AG04449 (cell line): ENCODE measurements around the gene SPTLC3.

Experiments
- CTCF ChIA-PET: fragments of 350-600 bp; formaldehyde crosslinking; extraction: SDS; loops from one replicate; lab custom pipeline; 2021; ENCODE audit warnings: antibody characterized with exemption; lab: Yijun Ruan, JAX
- POLR2A ChIA-PET: fragments of 400-600, 350-600 bp; formaldehyde crosslinking; extraction: SDS; loops from one replicate; lab custom pipeline; 2020; ENCODE audit warnings: antibody characterized with exemption, inconsistent platforms; lab: Yijun Ruan, JAX
- DNase-seq: peaks from one replicate; pipeline ENCODE4 v3.0.0-alpha.2; 2010; ENCODE audit warnings: low read depth, low spot score
- H3K4me3 ChIP-seq: 2 replicates; pipeline ENCODE4 v1.5.1; 2011; ENCODE audit warnings: low read depth, mild to moderate bottlenecking, control low read depth, low read length
- CTCF ChIP-seq: IDR thresholded peaks from one replicate; pipeline ENCODE4 v1.5.1; 2011; ENCODE audit warnings: mild to moderate bottlenecking, moderate library complexity, low read length, control low read depth, inconsistent platforms; ENCODE audit not compliant: insufficient read depth; ENCODE audit errors: missing control alignments

The SPTLC3 gene

GRCh38 chr20:13110796-13111195 lies 102.0 kb downstream of the SPTLC3 start:
- no peak for TF ChIP-seq CTCF
- no peak for DNase-seq
- ChIA-PET POLR2A (no interaction called here), CTCF (interaction anchor here (3.4 to 6.9 kb wide), 3 partner anchors 9 to 187 kb away, joined by 21 to 144 read pairs (median 54); no protein-coding TSS in a partner anchor)
- no peak overlapping the region for H3K4me3 ChIP-seq

GRCh38 chr20:13111249-13111911 lies 102.6 kb downstream of the SPTLC3 start:
- CTCF ChIA-PET = interaction anchor here (3.4 to 6.9 kb wide), 3 partner anchors 8 to 187 kb away, joined by 21 to 144 read pairs (median 54); no protein-coding TSS in a partner anchor
- H3K4me3 ChIP-seq = no peak overlapping the region
- no peak for TF ChIP-seq CTCF
- POLR2A ChIA-PET = no interaction called here
- DNase-seq = no peak

GRCh38 chr20:13113731-13114130 lies 105.0 kb downstream of the SPTLC3 start:
- ChIA-PET POLR2A (no interaction called here), CTCF (interaction anchor here (1.0 to 9.0 kb wide), 4 partner anchors 9 to 433 kb away, joined by 3 to 105 read pairs (median 18); no protein-coding TSS in a partner anchor)
- no peak for DNase-seq
- H3K4me3 ChIP-seq = no peak overlapping the region
- TF ChIP-seq CTCF = no peak

GRCh38 chr20:13117200-13117599 lies 108.4 kb downstream of the SPTLC3 start:
- CTCF ChIA-PET = interaction anchor here (1.0 to 9.0 kb wide), 12 partner anchors 9 to 937 kb away, joined by 3 to 105 read pairs (median 5); no protein-coding TSS in a partner anchor

GRCh38 chr20:13118676-13119075 lies 109.9 kb downstream of the SPTLC3 start:
- POLR2A ChIA-PET = no interaction called here
- no peak overlapping the region for H3K4me3 ChIP-seq
- CTCF ChIA-PET = interaction anchor here (0.7 to 9.0 kb wide), 38 partner anchors 9 to 670 kb away, joined by 3 to 105 read pairs (median 4); partner anchors contain the start of genes ESF1 and NDUFAF5
- no peak for TF ChIP-seq CTCF
- no peak for DNase-seq

More at GRCh38 chr20:13117200-13117599, 108.4 kb downstream of the SPTLC3 start:
- H3K4me3 ChIP-seq = no peak overlapping the region
- no peak for TF ChIP-seq CTCF
- DNase-seq = no peak
- POLR2A ChIA-PET = no interaction called here

GRCh38 chr20:13119583-13119982 lies 110.8 kb downstream of the SPTLC3 start:
- POLR2A ChIA-PET = no interaction called here
- H3K4me3 ChIP-seq = no peak overlapping the region
- TF ChIP-seq CTCF = peak; percentile 84
- DNase-seq = peak; percentile 5
- CTCF ChIA-PET = interaction anchor here (0.7 to 9.0 kb wide), 37 partner anchors 10 to 669 kb away, joined by 3 to 105 read pairs (median 4); partner anchors contain the start of genes ESF1 and NDUFAF5
